DMS114 treated with DMSO at 0.1 percent for 48 hours (cell line): ENCODE measurements around the gene ILDR2.

ENCODE experiments used
- DNase-seq: peaks from one replicate; lab custom pipeline; 2025; ENCODE audit not compliant: unreplicated experiment; lab: John Stamatoyannopoulos, UW

The ILDR2 gene

DNA sequence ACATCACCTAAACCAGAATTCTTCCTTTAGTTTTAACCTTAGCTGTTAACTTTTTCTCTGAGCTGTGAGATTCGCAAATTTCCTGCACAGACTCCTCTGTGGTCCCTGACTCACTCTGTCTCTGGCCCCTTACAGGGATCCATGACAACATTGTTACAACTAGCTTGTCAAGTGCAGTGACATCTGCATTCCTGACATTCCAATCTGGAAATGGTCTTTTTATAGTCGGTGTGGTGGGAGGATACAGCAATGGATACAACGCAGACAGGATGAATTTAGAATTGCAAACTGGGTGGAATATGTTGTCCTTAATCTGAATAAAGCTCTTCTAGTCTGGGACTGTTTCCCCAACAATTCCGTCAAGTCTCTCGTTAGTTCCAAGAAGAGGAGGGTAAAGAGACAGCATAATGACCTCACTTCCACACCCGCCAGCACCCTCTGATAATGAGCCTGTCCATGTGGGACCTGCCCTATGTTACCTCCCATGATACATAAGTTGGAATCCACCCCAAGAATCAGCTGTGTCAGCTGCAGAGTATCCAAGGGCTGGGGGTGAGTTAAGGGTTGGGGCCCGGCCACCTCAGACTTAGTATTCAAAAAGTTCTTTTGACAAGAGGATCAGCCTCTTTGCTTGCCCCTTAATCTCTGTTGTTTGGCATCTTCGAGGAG is 49.4 kb downstream of the ILDR2 start:
- no peak for DNase-seq

- DNase-seq: no peak
Measured at GRCh38 chr1:166924823-166925541, 50.4 kb downstream of the ILDR2 start.

DNA sequence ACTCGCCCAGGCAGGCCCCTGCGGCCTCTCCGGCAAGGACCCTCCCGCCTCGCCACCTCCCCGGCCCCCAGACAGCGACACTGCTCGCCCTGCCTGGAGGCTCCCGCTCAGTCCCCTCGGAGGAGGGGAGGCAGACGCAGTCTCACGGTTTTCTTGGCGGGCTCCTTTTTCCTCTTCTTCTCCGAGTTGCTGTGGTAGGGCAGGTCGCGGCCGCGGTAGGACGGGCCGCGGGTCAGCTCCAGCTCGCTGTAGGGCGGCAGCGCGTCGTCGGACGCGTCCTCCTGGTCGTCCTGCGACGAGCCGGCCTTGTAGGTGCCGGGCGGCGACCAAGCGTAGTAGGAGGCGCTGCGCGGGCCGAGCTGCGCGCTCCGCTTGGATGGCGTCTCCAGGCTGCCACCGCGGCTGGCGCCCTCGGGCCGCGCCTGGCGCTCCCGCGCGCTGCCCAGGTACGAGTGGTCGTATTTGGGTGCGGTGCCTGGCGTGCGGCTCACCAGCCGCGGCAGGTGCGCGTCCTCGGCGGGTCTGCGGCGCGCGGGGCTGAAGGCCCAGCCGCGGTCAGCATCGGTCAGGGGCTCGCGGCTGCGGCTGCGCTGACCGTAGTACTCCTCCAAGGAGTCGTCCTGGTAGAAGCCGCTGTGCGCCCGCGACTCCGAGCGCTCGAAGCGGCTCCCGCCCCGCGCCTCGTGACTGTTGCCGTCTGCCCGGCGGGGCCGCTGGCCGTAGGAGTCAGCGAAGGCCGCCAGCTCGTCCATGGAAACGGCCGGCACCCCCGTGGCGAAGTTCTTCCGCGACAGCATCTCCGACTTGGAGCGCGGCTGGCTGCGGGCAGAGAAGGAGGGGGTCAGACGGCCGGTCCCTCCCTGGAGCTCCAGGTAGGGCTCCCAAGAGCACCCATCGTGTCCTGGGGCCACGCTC is 54.5 kb downstream of the ILDR2 start:
- peak; percentile 3 for DNase-seq

GRCh38 chr1:166918956-166919316 is 56.4 kb downstream of the ILDR2 start:
- no peak for DNase-seq

DNA sequence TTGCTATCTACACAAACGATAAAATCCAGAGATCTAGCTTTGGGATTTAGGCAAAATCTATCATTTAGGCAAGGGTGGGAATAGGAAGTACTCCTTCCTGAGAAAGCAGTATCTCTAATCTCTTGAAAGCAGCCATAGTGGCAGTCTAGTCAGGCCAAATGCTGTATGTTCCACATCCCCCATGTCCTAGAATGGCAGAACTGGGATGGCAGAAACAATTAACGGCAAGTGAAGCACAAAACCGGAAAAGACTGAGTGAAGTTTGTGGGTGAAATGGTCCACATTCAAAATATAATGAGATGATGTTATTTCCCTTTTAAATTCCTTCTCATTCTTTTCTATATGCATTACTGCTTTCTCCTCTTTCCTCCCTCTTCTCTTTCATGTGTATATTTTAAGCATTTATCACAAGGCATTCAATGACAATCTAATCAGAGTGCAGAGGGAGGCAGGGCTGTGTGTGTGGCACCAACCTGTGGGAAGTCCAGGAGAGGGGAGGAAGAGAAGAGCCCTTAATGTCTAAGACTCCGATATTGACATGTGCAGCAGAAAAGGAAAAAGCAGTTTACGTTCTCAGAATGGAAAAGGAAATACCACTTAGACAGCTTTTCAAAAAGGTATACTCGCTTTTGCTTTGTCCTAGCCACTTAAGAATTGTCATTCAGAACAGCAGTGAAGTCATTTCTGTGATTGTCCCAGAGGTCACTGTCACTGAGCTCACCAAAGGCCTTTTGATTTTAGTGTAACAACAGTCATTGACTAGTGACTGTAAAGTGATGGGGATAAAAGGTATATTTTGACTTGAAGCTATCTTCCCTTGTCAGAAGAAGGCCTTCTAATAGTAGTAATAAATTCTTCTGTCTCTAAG is 57.0 kb downstream of the ILDR2 start:
- no peak for DNase-seq

- DNase-seq: no peak
Measured at GRCh38 chr1:166915941-166916340, 59.4 kb downstream of the ILDR2 start.

- no peak for DNase-seq
Measured at GRCh38 chr1:166915042-166915441, 60.3 kb downstream of the ILDR2 start.

GRCh38 chr1:166914111-166914510 is 61.2 kb downstream of the ILDR2 start:
- DNase-seq: no peak

GRCh38 chr1:166911624-166912023 is 63.7 kb downstream of the ILDR2 start:
- no peak for DNase-seq

DNA sequence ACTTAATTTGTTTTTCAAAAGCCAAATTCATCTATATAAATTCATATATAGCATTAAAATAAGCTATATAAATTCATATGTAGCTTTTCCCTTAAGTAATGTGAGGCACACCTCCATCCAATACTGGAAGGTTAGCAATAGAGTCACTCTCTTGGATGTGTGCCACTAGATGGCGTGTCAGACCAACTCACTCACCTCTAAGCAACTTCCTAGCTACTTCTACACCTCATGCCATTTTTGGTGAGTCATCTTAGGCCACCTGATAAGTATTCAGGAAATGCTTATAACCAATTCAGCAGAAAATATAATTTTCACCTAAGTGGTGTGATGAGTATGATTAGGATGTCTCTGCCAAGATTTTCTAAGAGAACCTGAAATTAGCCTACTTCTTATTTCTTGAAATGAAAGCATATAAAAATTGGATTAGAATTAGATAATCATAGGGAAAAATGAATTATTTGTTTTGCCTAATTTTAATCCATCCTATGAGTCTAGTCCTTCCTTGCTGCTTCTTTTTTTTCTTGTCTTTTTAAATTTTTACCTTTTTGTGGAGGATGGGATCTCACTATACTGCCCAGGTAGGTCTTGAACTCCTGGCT is 64.8 kb downstream of the ILDR2 start:
- DNase-seq: peak; percentile 62

DNA sequence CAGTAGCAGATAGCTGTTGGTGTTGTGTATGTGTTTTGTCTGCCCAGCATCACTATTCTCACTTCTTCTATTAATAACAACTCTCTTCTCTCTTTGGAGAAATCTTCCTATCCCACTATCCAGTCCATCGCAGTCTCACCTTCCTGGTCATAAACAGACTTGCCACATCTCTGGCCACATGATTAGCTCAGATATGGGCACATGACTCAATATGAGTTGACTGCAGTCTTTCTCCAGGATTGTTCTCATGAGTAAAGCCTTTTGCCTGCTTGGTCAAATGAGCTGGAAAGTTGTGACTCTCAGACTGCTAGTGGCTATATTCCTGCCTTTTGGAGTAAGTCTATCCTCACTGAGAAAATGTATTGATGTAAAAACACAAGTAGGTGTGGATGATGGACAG is 66.4 kb downstream of the ILDR2 start:
- DNase-seq: no peak

DNA sequence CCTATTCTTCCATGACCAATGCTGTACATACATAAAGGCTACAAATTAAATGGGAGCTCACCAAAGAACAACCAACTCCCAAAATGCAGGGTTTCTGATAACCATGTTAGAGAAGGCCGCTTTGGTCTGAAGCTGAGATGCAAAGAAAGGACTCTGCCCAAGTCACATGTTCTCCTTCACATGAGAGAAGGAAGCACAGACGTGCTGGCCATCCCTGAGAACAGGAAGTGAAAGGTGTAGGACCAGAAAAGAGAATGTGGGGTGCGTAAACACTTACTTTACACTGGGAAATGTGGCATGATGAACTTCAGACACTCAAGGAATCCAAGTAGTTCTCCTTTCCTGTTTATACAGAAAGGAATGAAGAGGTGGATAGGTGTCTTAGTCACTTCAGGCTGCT is 67.6 kb downstream of the ILDR2 start:
- DNase-seq: no peak

- DNase-seq: no peak
Measured at GRCh38 chr1:166907051-166907450, 68.3 kb downstream of the ILDR2 start.

GRCh38 chr1:166906647-166907046 is 68.7 kb downstream of the ILDR2 start:
- no peak for DNase-seq

GRCh38 chr1:166905900-166906299 is 69.4 kb downstream of the ILDR2 start:
- DNase-seq: no peak

DNA sequence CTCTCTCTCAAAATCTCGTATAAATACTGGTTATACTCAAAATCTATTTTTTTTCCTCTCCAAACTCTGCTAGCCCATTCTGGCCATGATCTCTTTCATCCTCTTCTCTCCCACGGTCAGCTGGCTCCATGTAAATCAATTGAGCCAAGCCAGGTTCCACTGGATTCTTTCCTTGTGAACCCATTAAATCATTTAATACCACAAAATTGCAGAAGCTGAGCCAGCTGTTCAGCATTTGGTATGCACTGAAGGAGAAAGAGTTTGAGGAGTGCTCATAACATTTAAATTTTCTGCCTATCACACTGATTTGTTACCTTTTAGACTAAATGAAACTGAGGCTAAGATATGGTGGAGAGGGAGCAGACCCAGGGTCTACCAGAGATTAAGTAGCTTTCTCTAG is 70.2 kb downstream of the ILDR2 start:
- DNase-seq: no peak

DNA sequence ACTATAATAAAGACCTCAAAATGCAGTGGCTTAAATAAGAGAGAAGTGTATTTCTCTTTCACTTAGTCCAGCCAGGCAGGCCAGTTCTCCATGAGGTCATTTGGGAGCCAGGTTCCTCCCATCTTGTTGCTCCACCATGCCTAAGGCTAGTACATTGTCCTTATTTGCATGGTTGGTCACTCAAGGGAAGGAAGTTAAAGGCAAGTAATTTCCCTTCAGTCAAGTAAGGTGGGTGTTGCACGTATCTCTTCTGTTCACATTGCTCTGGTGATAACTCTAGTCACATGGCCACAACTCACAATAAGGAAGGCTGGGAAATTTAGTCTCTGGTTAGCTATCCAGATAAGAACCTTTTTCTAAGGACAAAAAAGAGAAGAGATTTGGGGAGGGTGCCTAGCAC is 72.1 kb downstream of the ILDR2 start:
- DNase-seq: no peak

DNA sequence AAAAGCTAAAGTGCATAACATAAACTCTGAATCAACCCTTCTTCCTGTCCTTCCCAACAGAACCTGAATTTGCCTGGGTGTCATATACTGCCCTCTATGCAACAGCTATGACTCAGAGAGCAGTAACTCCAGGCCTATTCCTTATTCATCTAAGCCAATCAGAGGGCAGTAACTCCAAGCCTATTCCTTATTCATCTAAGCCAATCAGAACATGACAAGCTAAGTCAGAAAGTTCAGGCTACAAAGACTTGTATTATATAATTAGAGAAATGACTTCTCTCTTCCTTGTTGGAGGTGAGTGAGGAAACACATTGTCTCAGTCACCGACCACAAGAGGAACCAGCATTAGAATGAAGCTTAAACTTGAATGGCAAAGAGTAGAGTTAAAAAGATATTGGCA is 73.1 kb downstream of the ILDR2 start:
- DNase-seq: no peak

- DNase-seq: no peak
Measured at GRCh38 chr1:166900987-166901386, 74.4 kb downstream of the ILDR2 start.

DNA sequence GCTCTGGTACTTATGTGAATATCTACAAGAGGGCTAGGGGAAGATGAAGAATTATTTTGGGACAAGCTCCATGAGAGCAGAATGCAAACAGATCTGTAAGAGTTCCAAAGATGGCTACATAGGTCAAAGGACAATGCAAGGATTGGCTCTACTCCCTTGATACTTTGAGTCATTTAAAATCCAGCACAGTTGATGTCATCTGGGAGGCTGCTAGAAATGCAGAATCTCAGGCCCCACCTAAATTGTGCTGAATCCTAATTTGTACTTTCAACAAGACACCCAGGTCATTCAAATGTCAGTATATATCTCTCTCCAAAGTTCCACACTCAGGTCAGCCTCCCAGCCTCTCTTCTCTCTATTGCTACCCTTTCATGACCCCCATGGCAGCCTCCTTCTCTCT is 75.6 kb downstream of the ILDR2 start:
- DNase-seq: no peak

GRCh38 chr1:166895766-166896165 is 79.6 kb downstream of the ILDR2 start:
- DNase-seq: no peak
